Astrocyte (in vitro differentiated cells and primary cell): ENCODE data around the gene FAM240B.

Experiments used
- CTCF ChIP-seq: IDR thresholded peaks from 2 replicates; pipeline ENCODE4 v1.5.1; 2011; ENCODE audit warnings: low read depth, mild to moderate bottlenecking, inconsistent platforms, low read length, moderate library complexity; ENCODE audit not compliant: insufficient read depth
- EZH2 ChIP-seq: IDR thresholded peaks from 2 replicates; pipeline ENCODE4 v1.6.1; 2012; ENCODE audit warnings: mild to moderate bottlenecking, low read length, inconsistent platforms; ENCODE audit not compliant: insufficient read depth

GRCh38 chr9:38689678-38690077, 30.3 kb downstream of the FAM240B start:
- no peak for TF ChIP-seq CTCF
- TF ChIP-seq EZH2 = no peak
